Activated CD8-positive, alpha-beta T cell treated with anti-CD3 and anti-CD28 coated beads, Interleukin-2, amount 10 ng/mL, durations not matched to agents 7 days and 5 days (primary cell): ENCODE data around the gene CARD9. TPM values are rescaled to one million over a fixed set of nuclear protein-coding genes. Genes with fewer than 3 reads are reported as not detected.

Experiments
- ATAC-seq: fragments of 150-1000 bp; cut with Tn5 transposase; one replicate; pipeline ENCODE4 v1.10.0; 2021; ENCODE audit warnings: moderate library complexity
- CTCF ChIA-PET: fragments of 350-600 bp; sonication (Branson Sonifier 250); formaldehyde crosslinking; loops from one replicate; lab custom pipeline; 2021; ENCODE audit warnings: antibody characterized with exemption; lab: Charles Lee
- POLR2A ChIA-PET: fragments of 350-600 bp; sonication (Branson Sonifier 250); formaldehyde crosslinking; loops from one replicate; lab custom pipeline; 2021; ENCODE audit warnings: antibody characterized with exemption; lab: Charles Lee
- DNase-seq: peaks from one replicate; pipeline ENCODE4 v3.0.0-alpha.2; 2020
- H3K27ac Mint-ChIP-seq: one replicate; pipeline ENCODE4 v1.8.0; 2021; ENCODE audit warnings: mild to moderate bottlenecking, mixed read lengths
- H3K27me3 Mint-ChIP-seq: one replicate; pipeline ENCODE4 v1.8.0; 2021; ENCODE audit warnings: low read depth, mixed read lengths
- H3K36me3 Mint-ChIP-seq: one replicate; pipeline ENCODE4 v1.8.0; 2021; ENCODE audit warnings: low read depth, mixed read lengths
- H3K4me1 Mint-ChIP-seq: one replicate; pipeline ENCODE4 v1.8.0; 2021; ENCODE audit warnings: low read depth, mixed read lengths
- H3K4me3 Mint-ChIP-seq: one replicate; pipeline ENCODE4 v1.8.0; 2021; ENCODE audit warnings: mild to moderate bottlenecking, mixed read lengths
- H3K9me3 Mint-ChIP-seq: one replicate; pipeline ENCODE4 v1.8.0; 2022; ENCODE audit warnings: mixed read lengths; ENCODE audit not compliant: insufficient read depth
- total RNA-seq, 2 experiments: library from RNA; stranded (reverse); gene quantifications; one replicate each; pipeline ENCODE4 v1.2.3, GENCODE V29; 2021

Gene CARD9
- total RNA-seq = 1 to 10 TPM; 1.3 to 1.4 TPM

DNA sequence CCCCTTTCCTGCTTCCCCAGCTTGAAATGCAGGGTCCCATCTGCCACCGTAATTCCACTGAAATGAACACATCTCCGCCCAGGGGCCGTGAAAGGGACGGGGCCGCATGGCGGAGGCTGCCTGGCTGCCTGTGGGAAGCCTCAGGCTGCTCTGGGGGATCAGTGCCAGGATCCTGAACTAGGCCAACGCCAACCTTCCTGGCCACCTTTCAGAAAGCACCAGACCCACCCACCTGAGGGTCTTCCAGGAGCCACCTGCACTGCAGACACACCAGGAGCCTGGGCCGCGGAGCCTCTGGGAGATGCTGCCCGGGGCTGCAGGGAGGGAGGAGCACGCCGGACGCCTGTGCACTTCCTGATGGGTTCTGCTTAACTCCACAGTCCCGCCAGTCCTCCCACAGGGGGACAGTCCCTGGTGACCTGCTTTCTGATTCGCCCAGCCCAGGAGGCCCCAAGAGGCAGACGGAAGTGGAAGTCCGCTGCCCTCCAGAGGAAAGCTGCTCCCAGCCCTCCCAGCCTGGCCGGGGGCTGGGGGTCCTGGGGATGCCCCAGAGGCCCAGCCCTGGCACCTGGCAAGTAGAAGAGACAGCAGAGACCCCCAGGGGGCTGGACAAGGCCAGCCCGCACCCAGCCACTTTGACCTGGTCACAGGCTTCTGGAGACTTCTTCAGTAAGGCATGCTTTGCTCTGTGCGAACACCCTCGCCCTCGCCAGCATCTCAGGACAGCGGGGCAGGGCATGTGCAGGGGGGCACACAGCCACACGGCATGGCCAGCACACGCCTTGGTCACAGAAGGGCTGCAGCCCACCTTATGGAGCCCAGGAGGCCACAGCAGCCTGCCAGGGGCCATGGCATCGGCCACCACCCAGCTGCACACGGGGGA, at the start of gene CARD9:
CARD9 (minus strand) TSS at position 370 of the 883 bp plus-strand sequence. CDS start 1,591 bp downstream, outside the sequence.
- Mint-ChIP-seq H3K27me3 (no peaks in the 10 kb centered on the region), H3K27ac (no peak within 1 kb of the TSS), H3K4me3 (peak within 1 kb of the TSS; percentile 45), H3K36me3 (no peaks in the 10 kb centered on the region), H3K4me1 (peaks cover 3% of the 10 kb centered on the region), H3K9me3 (no peaks in the 10 kb centered on the region)
- POLR2A ChIA-PET = interaction anchor here (1.4 kb wide), 1 partner anchor 11 kb away, joined by 3 read pairs; no protein-coding TSS in a partner anchor
- peak; percentile 17 for ATAC-seq
- DNase-seq = no peak
- CTCF ChIA-PET = interaction anchor here (0.9 kb wide), 1 partner anchor 27 kb away, joined by 4 read pairs; the partner anchor contains the start of gene SNAPC4

- POLR2A ChIA-PET = interaction anchor here (1.0 to 1.1 kb wide), 2 partner anchors 10 to 40 kb away, joined by 3 read pairs; no protein-coding TSS in a partner anchor
- ATAC-seq (no peak), DNase-seq (no peak)
- Mint-ChIP-seq H3K4me1 (peaks cover 3% of the 10 kb centered on the region), H3K4me3 (no peak overlapping the region), H3K9me3 (no peaks in the 10 kb centered on the region), H3K27me3 (no peaks in the 10 kb centered on the region), H3K36me3 (peaks cover 39% of the 10 kb centered on the region), H3K27ac (no peak overlapping the region)
- CTCF ChIA-PET = no interaction called here
Measured at GRCh38 chr9:136422876-136423275, 49.4 kb upstream of the CARD9 start.

DNA sequence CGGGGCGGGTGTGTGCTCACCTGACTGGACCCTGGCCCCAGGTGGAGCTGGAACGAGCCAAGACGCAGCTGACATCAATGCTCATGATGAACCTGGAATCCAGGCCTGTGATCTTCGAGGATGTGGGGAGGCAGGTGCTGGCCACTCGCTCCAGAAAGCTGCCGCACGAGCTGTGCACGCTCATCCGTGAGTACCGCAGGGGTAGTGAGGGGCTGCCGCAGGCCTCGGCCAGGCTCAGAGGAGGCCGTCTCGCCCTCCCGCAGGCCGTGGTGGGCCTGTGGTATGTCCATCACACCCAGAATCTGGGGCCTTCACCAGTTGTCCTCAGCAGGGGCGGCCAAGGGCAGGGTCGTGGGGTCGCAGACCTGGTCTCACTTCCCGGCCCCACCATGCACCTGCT, 48.3 kb upstream of the CARD9 start:
- ATAC-seq = no peak
- CTCF ChIA-PET = no interaction called here

GRCh38 chr9:136419092-136419420, 45.6 kb upstream of the CARD9 start:
- CTCF ChIA-PET = interaction anchor here (1.2 kb wide), 1 partner anchor 15 kb away, joined by 3 read pairs; no protein-coding TSS in a partner anchor
- POLR2A ChIA-PET = interaction anchor here (0.6 to 1.2 kb wide), 2 partner anchors 9 to 90 kb away, joined by 4 to 5 read pairs; partner anchors contain the start of genes ENTR1 and PMPCA
- H3K27ac Mint-ChIP-seq = no peak overlapping the region

More for the DNA sequence above, 48.3 kb upstream of the CARD9 start:
- POLR2A ChIA-PET = no interaction called here
- peaks cover 3% of the 10 kb centered on the region for H3K4me1 Mint-ChIP-seq
- H3K27me3 Mint-ChIP-seq = no peaks in the 10 kb centered on the region
- no peaks in the 10 kb centered on the region for H3K9me3 Mint-ChIP-seq
- no peak overlapping the region for H3K27ac Mint-ChIP-seq
- no peak overlapping the region for H3K4me3 Mint-ChIP-seq
- peaks cover 45% of the 10 kb centered on the region for H3K36me3 Mint-ChIP-seq
- DNase-seq = no peak

GRCh38 chr9:136418182-136419091, 45.0 kb upstream of the CARD9 start:
- H3K36me3 Mint-ChIP-seq = peaks cover 50% of the 10 kb centered on the region
- H3K4me3 Mint-ChIP-seq = no peak overlapping the region
- ChIA-PET POLR2A (interaction anchor here (0.7 to 1.2 kb wide), 2 partner anchors 9 to 11 kb away, joined by 4 to 5 read pairs; partner anchors contain the start of genes ENTR1 and PMPCA), CTCF (no interaction called here)
- H3K27ac Mint-ChIP-seq = no peak overlapping the region
- DNase-seq = no peak
- peaks cover 3% of the 10 kb centered on the region for H3K4me1 Mint-ChIP-seq
- H3K9me3 Mint-ChIP-seq = no peaks in the 10 kb centered on the region
- ATAC-seq = no peak
- H3K27me3 Mint-ChIP-seq = no peaks in the 10 kb centered on the region

More at GRCh38 chr9:136419092-136419420, 45.6 kb upstream of the CARD9 start:
- peaks cover 49% of the 10 kb centered on the region for H3K36me3 Mint-ChIP-seq
- H3K27me3 Mint-ChIP-seq = no peaks in the 10 kb centered on the region
- H3K4me3 Mint-ChIP-seq = no peak overlapping the region
- DNase-seq = no peak
- H3K4me1 Mint-ChIP-seq = no peaks in the 10 kb centered on the region
- ATAC-seq = no peak
- H3K9me3 Mint-ChIP-seq = no peaks in the 10 kb centered on the region

- H3K27me3 Mint-ChIP-seq = no peaks in the 10 kb centered on the region
- H3K4me1 Mint-ChIP-seq = peaks cover 11% of the 10 kb centered on the region
- H3K4me3 Mint-ChIP-seq = no peak overlapping the region
- ChIA-PET CTCF (no interaction called here), POLR2A (no interaction called here)
- no peaks in the 10 kb centered on the region for H3K9me3 Mint-ChIP-seq
- ATAC-seq (no peak), DNase-seq (no peak)
- no peak overlapping the region for H3K27ac Mint-ChIP-seq
- H3K36me3 Mint-ChIP-seq = peaks cover 50% of the 10 kb centered on the region
Measured at GRCh38 chr9:136416914-136417313, 43.4 kb upstream of the CARD9 start.

DNA sequence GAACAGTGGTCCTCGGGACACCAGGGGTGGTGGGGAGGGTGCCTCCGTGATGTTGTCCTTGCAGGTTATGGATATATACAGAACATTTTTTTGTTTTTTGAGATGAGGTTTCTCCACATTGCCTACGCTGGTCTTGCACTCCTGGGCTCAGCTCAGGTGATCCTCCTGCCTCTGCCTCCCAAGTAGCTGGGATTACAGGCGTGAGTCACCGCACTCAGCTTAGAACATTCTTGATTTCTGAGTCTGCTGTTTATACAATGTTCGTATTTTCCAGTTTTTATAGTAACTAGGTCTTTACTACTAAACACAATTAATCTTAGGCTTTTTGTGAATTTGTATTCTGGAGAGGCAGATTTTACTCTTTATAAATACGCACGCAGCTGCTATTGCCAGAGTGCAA, 43.0 kb upstream of the CARD9 start:
- ATAC-seq (no peak), DNase-seq (no peak)
- ChIA-PET POLR2A (no interaction called here), CTCF (no interaction called here)
- no peaks in the 10 kb centered on the region for H3K9me3 Mint-ChIP-seq
- H3K4me1 Mint-ChIP-seq = peaks cover 16% of the 10 kb centered on the region
- no peaks in the 10 kb centered on the region for H3K27me3 Mint-ChIP-seq
- H3K36me3 Mint-ChIP-seq = peaks cover 49% of the 10 kb centered on the region
- no peak overlapping the region for H3K27ac Mint-ChIP-seq
- no peak overlapping the region for H3K4me3 Mint-ChIP-seq

GRCh38 chr9:136412962-136413361, 39.5 kb upstream of the CARD9 start:
- no peak for DNase-seq

GRCh38 chr9:136411378-136411777, 37.9 kb upstream of the CARD9 start:
- Mint-ChIP-seq H3K4me1 (peaks cover 51% of the 10 kb centered on the region), H3K27me3 (no peaks in the 10 kb centered on the region), H3K27ac (peak overlapping the region; percentile 92), H3K36me3 (peaks cover 51% of the 10 kb centered on the region), H3K9me3 (no peaks in the 10 kb centered on the region), H3K4me3 (peak overlapping the region; percentile 92)
- ATAC-seq (no peak), DNase-seq (no peak)
- POLR2A ChIA-PET = interaction anchor here (0.6 to 2.9 kb wide), 2 partner anchors 10 to 98 kb away, joined by 3 to 13 read pairs; partner anchors contain the start of gene SNAPC4
- CTCF ChIA-PET = no interaction called here

More at GRCh38 chr9:136412962-136413361, 39.5 kb upstream of the CARD9 start:
- ChIA-PET POLR2A (no interaction called here), CTCF (no interaction called here)
- no peak for ATAC-seq
- Mint-ChIP-seq H3K27me3 (no peaks in the 10 kb centered on the region), H3K9me3 (no peaks in the 10 kb centered on the region), H3K4me3 (no peak overlapping the region), H3K36me3 (peaks cover 49% of the 10 kb centered on the region), H3K27ac (no peak overlapping the region), H3K4me1 (peaks cover 41% of the 10 kb centered on the region)

GRCh38 chr9:136410500-136411287, 37.2 kb upstream of the CARD9 start, which contains the start of the genes ENTR1 and PMPCA:
Gene ENTR1, minus strand, starts transcription at chr9:136410614. Its CDS starts 217 bp downstream, at chr9:136410397.
Gene PMPCA, plus strand, starts transcription at chr9:136410658. Its CDS starts 11 bp downstream, at chr9:136410669.
- Mint-ChIP-seq H3K27me3 (no peaks in the 10 kb centered on the region), H3K4me1 (peaks cover 56% of the 10 kb centered on the region), H3K27ac (peak within 1 kb of the TSS; percentile 94), H3K36me3 (peaks cover 50% of the 10 kb centered on the region), H3K9me3 (no peaks in the 10 kb centered on the region), H3K4me3 (peak within 1 kb of the TSS; percentile 92)
- CTCF ChIA-PET = interaction anchor here (1.0 to 1.8 kb wide), 4 partner anchors 10 to 234 kb away, joined by 3 to 14 read pairs (median 4); partner anchors contain the start of gene DNLZ
- ATAC-seq = peak; percentile 82
- POLR2A ChIA-PET = interaction anchor here (0.6 to 2.9 kb wide), 5 partner anchors 9 to 97 kb away, joined by 3 to 13 read pairs (median 4); partner anchors contain the start of genes DNLZ and SNAPC4
- peak; percentile 95 for DNase-seq
